KMS-11 (cell line): ENCODE results near the gene GDF9.

ENCODE experiments used
- H2AFZ ChIP-seq: fragments of 200-600 bp; sonication (generic); 2 replicates; pipeline ENCODE4 v1.6.1; 2016; ENCODE audit warnings: antibody characterized with exemption, mixed run types, low read depth
- H3K27ac ChIP-seq: fragments of 200-600 bp; sonication (generic); 2 replicates; pipeline ENCODE4 v1.6.1; 2016; ENCODE audit warnings: mild to moderate bottlenecking, mixed run types
- H3K27me3 ChIP-seq: fragments of 200-600 bp; sonication (generic); 2 replicates; pipeline ENCODE4 v1.6.1; 2017; ENCODE audit warnings: mild to moderate bottlenecking, low read depth, mixed run types, moderate library complexity; ENCODE audit not compliant: insufficient read depth
- H3K36me3 ChIP-seq: fragments of 200-600 bp; sonication (generic); 2 replicates; pipeline ENCODE4 v1.6.1; 2017; ENCODE audit warnings: mild to moderate bottlenecking, mixed run types; ENCODE audit not compliant: insufficient read depth
- H3K4me1 ChIP-seq: fragments of 200-600 bp; sonication (generic); 2 replicates; pipeline ENCODE4 v1.6.1; 2016; ENCODE audit warnings: mild to moderate bottlenecking, low read depth, mixed run types; ENCODE audit not compliant: poor library complexity, severe bottlenecking
- H3K4me2 ChIP-seq: fragments of 200-600 bp; sonication (generic); 2 replicates; pipeline ENCODE4 v1.7.0; 2016; ENCODE audit warnings: mild to moderate bottlenecking, mixed run types
- H3K4me3 ChIP-seq: fragments of 200-600 bp; sonication (generic); IDR thresholded peaks from 2 replicates; pipeline ENCODE4 v1.6.1; 2017; ENCODE audit warnings: low read depth, low read length, mixed read lengths; ENCODE audit not compliant: insufficient read depth
- H3K79me2 ChIP-seq: fragments of 200-600 bp; sonication (generic); 2 replicates; pipeline ENCODE4 v1.6.1; 2016; ENCODE audit warnings: low read depth, mixed run types; ENCODE audit not compliant: insufficient read depth
- H3K9ac ChIP-seq: fragments of 200-600 bp; sonication (generic); 2 replicates; pipeline ENCODE4 v1.6.1; 2016; ENCODE audit warnings: mild to moderate bottlenecking, mixed run types
- H4K20me1 ChIP-seq: fragments of 200-600 bp; sonication (generic); 2 replicates; pipeline ENCODE4 v1.6.1; 2016; ENCODE audit warnings: mild to moderate bottlenecking, mixed run types; ENCODE audit not compliant: insufficient read depth
- TF ChIP-seq, protein P1 (sequence below): fragments of 200-600 bp; sonication (generic); conservative IDR thresholded peaks from 2 replicates; pipeline ENCODE4 v1.6.1; 2017; ENCODE audit warnings: low read depth, mild to moderate bottlenecking, antibody characterized with exemption, low read length, moderate library complexity, mixed read lengths

The GDF9 gene

DNA sequence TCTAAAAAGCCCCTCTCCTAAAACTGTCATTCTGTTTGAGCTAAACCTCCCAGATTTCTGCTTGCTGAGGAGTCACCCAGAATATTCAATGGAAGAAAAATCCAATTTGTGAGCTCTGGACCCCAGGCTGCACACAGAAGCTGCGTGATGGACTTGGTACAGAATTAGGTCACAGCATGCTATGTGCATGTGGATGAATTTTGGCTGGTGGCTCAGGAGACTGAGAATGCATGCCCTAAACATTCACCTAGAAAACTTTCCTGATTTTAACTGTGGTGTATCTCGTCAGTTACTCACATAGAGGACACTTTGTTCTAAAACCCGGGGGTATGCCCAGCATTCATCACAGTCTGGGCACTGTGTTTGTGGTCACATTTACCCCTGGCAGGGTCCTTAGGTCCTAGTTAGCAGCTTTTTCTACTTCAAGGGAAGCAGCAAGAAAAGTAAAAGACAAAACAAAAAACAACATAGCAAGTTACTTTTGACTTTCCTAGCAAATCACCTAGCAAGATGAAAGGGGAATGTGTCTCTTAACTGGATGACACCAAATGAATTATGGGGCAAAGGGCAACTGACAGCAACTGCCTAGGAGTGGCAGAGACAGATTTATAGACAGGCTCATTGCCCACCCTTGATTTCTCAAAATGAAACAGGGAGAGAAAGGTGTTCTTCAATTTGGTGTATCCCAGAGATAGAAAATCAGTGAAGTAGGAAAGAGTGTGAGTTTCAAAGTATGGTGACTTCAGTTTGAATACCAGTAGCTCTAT lies 27.6 kb downstream of the GDF9 start:
- Histone ChIP-seq H3K4me2 (no peak overlapping the region), H3K27ac (no peak overlapping the region), H4K20me1 (no peaks in the 10 kb centered on the region), H2AFZ (no peak overlapping the region), H3K27me3 (no peaks in the 10 kb centered on the region), H3K79me2 (no peaks in the 10 kb centered on the region), H3K4me1 (no peaks in the 10 kb centered on the region), H3K9ac (no peak overlapping the region), H3K36me3 (no peaks in the 10 kb centered on the region), H3K4me3 (no peak overlapping the region)
- TF ChIP-seq, protein P1, sequence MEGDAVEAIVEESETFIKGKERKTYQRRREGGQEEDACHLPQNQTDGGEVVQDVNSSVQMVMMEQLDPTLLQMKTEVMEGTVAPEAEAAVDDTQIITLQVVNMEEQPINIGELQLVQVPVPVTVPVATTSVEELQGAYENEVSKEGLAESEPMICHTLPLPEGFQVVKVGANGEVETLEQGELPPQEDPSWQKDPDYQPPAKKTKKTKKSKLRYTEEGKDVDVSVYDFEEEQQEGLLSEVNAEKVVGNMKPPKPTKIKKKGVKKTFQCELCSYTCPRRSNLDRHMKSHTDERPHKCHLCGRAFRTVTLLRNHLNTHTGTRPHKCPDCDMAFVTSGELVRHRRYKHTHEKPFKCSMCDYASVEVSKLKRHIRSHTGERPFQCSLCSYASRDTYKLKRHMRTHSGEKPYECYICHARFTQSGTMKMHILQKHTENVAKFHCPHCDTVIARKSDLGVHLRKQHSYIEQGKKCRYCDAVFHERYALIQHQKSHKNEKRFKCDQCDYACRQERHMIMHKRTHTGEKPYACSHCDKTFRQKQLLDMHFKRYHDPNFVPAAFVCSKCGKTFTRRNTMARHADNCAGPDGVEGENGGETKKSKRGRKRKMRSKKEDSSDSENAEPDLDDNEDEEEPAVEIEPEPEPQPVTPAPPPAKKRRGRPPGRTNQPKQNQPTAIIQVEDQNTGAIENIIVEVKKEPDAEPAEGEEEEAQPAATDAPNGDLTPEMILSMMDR = no peak

DNA sequence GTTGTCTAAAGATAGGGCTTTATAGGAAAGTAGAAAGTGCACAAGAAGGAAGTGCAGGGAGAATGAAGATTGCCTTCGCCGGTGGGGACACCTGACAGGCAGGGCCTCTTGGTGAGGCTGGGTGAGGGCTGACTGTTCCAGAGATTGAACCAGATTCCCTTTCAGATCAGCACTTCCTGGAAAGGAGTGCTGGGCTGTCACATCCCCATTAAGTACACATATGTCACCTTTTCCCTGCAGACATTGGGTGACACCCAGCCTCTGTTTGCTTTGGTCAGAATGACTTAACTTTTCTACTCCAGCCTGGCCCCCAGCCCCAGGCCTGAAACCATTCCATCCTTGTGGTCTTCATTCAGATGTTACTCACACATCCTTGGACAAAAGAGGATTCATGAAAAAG lies 28.4 kb downstream of the GDF9 start:
- no peaks in the 10 kb centered on the region for H4K20me1 ChIP-seq
- no peak overlapping the region for H3K4me2 ChIP-seq
- H3K36me3 ChIP-seq = no peaks in the 10 kb centered on the region
- H3K79me2 ChIP-seq = no peaks in the 10 kb centered on the region
- H2AFZ ChIP-seq = no peak overlapping the region
- no peaks in the 10 kb centered on the region for H3K4me1 ChIP-seq
- H3K27me3 ChIP-seq = no peaks in the 10 kb centered on the region
- no peak overlapping the region for H3K27ac ChIP-seq
- TF ChIP-seq, protein P1 = no peak
- no peak overlapping the region for H3K9ac ChIP-seq
- no peak overlapping the region for H3K4me3 ChIP-seq

DNA sequence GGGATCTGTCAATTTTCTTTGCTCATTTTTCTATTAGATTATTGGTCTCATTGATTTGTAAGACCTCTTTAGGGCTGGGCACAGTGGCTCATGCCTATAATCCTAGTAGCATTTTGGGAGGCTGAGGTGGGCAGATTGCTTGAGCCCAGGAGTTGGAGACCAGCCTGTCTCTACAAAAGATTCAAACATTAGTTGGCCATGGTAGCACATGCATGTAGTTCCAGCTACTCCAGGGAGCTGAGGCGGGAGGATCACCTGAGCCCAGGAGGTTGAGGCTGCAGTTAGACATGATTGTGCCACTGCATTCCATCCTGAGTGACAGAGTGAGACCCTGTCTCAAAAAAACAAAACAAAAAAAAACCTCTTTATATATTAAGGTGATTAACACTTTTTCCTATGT lies 29.4 kb downstream of the GDF9 start:
- Histone ChIP-seq H3K27ac (no peak overlapping the region), H3K4me1 (no peaks in the 10 kb centered on the region), H3K9ac (no peak overlapping the region)

DNA sequence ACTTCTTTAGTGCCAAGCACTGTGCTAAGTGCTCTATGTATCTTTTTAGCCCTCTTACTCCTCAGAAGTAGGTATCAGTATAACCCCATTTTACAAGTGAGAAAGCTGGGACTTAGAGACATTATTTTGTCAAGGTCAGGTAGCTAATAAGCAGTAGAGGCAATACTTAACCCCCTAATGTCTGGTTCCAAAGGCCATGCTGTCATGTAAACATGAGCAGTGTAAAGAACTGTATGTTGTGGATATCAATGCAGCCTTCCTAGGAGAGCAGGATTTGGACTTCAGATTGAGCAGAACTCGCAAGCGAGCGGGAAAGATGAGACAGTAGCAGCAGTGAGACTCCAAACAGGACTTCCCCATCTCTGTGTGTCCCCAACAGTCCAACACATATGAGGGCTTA lies 32.2 kb downstream of the GDF9 start:
- Histone ChIP-seq H3K4me1 (peaks cover 8% of the 10 kb centered on the region), H3K36me3 (no peaks in the 10 kb centered on the region), H3K27ac (no peak overlapping the region), H3K9ac (no peak overlapping the region), H3K79me2 (no peaks in the 10 kb centered on the region), H3K4me3 (no peak overlapping the region), H4K20me1 (no peaks in the 10 kb centered on the region), H3K4me2 (no peak overlapping the region), H2AFZ (no peak overlapping the region), H3K27me3 (no peaks in the 10 kb centered on the region)
- TF ChIP-seq, protein P1 = no peak

More for the DNA sequence above, 29.4 kb downstream of the GDF9 start:
- Histone ChIP-seq H2AFZ (no peak overlapping the region), H3K36me3 (no peaks in the 10 kb centered on the region), H3K79me2 (no peaks in the 10 kb centered on the region), H3K4me2 (no peak overlapping the region), H4K20me1 (no peaks in the 10 kb centered on the region), H3K4me3 (no peak overlapping the region), H3K27me3 (no peaks in the 10 kb centered on the region)
- TF ChIP-seq, protein P1 = no peak
